Measurements from ENCODE around the gene ARAP1. TPM values are rescaled to one million over a fixed set of nuclear protein-coding genes. Genes with fewer than 3 reads are reported as not detected.

The ARAP1 gene
- total and polyA plus RNA-seq, 2 of the 8 experiments (the other 6 are each of a cell fraction or from before 2014, with no cell fraction given) = 25.7 to 61.6 TPM

DNA sequence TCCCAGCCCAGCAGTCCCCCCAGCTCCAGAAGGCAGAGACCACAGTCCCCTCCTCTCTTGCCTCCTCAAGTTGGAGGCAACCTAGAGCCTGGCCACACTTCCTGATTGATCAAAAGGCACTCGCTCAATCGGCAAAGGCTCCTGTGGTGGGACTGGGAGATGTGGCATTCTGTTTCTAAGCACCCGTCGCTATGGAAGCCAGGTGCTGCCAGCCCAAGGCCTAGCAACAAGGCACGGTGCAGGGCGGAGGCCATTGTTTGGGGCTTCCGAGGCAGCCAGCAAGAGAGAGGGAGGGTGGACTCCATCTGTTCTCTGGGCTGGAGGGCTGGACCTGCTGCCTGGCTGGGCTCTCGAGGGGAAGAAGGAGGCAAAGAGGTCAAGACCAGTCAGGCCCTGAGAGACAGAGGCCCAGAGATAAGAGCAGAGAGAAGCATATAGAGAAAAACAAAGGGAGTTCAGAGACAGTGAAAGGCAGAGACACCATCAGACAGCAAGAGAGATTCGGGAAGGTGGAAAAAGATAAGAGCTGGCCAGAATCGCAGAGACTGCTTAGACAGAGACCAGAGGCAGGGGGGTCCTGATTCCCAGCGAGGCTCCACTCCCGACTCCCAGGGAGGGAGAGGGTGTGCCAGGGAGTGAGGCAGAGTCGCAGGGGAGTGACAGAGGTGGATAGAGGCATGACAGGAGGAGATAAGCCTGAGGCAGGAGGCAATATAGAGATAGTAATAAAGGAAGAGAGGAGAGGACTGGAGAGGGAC lies 99.2 kb downstream of the ARAP1 start:
- Histone ChIP-seq H2BK12ac (ENCODE audit: low read depth, low read length) (0 out of 2 replicates have a peak overlapping the region, but pooled peaks have one; percentile 39), H3K23ac (ENCODE audit: insufficient read length) (no peak overlapping the region), H2BK20ac (ENCODE audit: low read length) (0 out of 2 replicates have a peak overlapping the region, but pooled peaks have one; percentile 13), H3K36me3 (ENCODE audit: control insufficient read depth in 2 of 4, insufficient read depth in 4 of 4, low read length in 3 of 4) (no peaks in the 10 kb centered on the region), H2AK5ac (ENCODE audit: low read depth, low read length) (peak overlapping the region; percentile 53; the same call in 1 of the 2 replicates), H3K9me3 (ENCODE audit: insufficient read depth in 2 of 2, low read depth in 1 of 2, low read length in 1 of 2) (no peaks in the 10 kb centered on the region), H2BK120ac (replicated peaks; ENCODE audit: low read depth, low read length) (no peak overlapping the region), H3K79me2 (ENCODE audit: control insufficient read depth in 1 of 2, insufficient read depth in 2 of 2, low read length in 2 of 2) (no peaks in the 10 kb centered on the region), H3K9ac (replicated peaks in 1 of 4; ENCODE audit: extremely low read depth in 1 of 4, low read depth in 3 of 4, low read length in 3 of 4) (no peak overlapping the region), H4K91ac (replicated peaks; ENCODE audit: insufficient read length, low read length) (no peak overlapping the region), H3K27ac (ENCODE audit: low read depth, low read length) (no peak overlapping the region), H3K27me3 (replicated peaks in 1 of 4; ENCODE audit: control insufficient read depth in 3 of 4, extremely low read depth in 1 of 4, insufficient read depth in 3 of 4, low read length in 3 of 4) (no peaks in the 10 kb centered on the region; a peak in 1 of 7 replicates), H3K14ac (ENCODE audit: insufficient read length) (no peak overlapping the region), H3K4ac (replicated peaks; ENCODE audit: insufficient read length, low read depth, low read length) (no peak overlapping the region), H3K4me1 (replicated peaks in 1 of 4; ENCODE audit: control insufficient read depth in 3 of 4, insufficient read depth in 4 of 4, low read length in 3 of 4) (peaks cover 0 to 12% (median 7%) of the 10 kb centered on the region in 4 experiments; a peak in 4 of 7 replicates), H4K8ac (ENCODE audit: extremely low read depth, insufficient read depth, low read length) (no peak overlapping the region), H3K4me3 (ENCODE audit: extremely low read depth in 1 of 4, insufficient read depth in 2 of 4, low read depth in 3 of 4, low read length in 4 of 4) (no peak overlapping the region), H3K23me2 (ENCODE audit: low read depth, low read length) (peaks cover 2% of the 10 kb centered on the region; the same call in 1 of the 2 replicates), H3K4me2 (ENCODE audit: insufficient read depth in 1 of 2, low read depth in 2 of 2, low read length in 2 of 2) (peak overlapping the region; percentile 11 to 35; a peak in 2 of 4 replicates), H2BK5ac (ENCODE audit: low read depth, low read length) (no peak overlapping the region), H4K20me1 (replicated peaks in 1 of 2; ENCODE audit: control insufficient read depth in 1 of 2, insufficient read depth in 2 of 2, low read length in 2 of 2) (peaks cover 0 to 2% of the 10 kb centered on the region in 2 experiments), H3K18ac (ENCODE audit: extremely low read depth, low read length) (no peak overlapping the region), H3K56ac (replicated peaks; ENCODE audit: insufficient read length, low read depth, low read length) (no peak overlapping the region), H3K79me1 (ENCODE audit: low read depth, low read length) (no peaks in the 10 kb centered on the region), H4K5ac (ENCODE audit: insufficient read length, low read depth, low read length) (no peak overlapping the region), H2BK15ac (ENCODE audit: low read length) (no peak overlapping the region), H2AFZ (ENCODE audit: low read length) (0 out of 2 replicates have a peak overlapping the region, but pooled peaks have one; percentile 48)
- ChIA-PET CTCF (ENCODE audit: partially characterized antibody) (interaction anchor here (1.2 to 39.6 kb wide), 10 partner anchors 9 to 63 kb away, joined by 3 to 624 read pairs (median 14); no protein-coding TSS in a partner anchor), POLR2A (ENCODE audit: partially characterized antibody) (interaction anchor here (2.0 kb wide), 1 partner anchor 28 kb away, joined by 7 read pairs; no protein-coding TSS in a partner anchor)
- FAIRE-seq = peak; percentile 83
- DNase-seq (ENCODE audit: low read depth in 1 of 2, low spot score in 2 of 2) = peak; percentile 21 to 77
- WGBS, 2 experiments (ENCODE audit: extremely low coverage in 1 of 2, insufficient coverage in 1 of 2, insufficient read length in 1 of 2, insufficient replicate concordance in 2 of 2, low coverage in 1 of 2, low lambda C conversion rate in 2 of 2, missing lambda C conversion rate in 1 of 2) = 43% methylated on average over 13 of the region's 13 CpGs; no CpG with 5 or more reads in 1 of the 2 experiments
- TF ChIP-seq ASH2L (IDR thresholded peaks at IDR 0.05; ENCODE audit: low read length) = no peak
- 0 out of 2 replicates have a peak, but pooled peaks have one; percentile 55 for TF ChIP-seq TCF12 (IDR thresholded peaks at IDR 0.05; ENCODE audit: low read depth, low read length)
- TF ChIP-seq JUND (IDR thresholded peaks at IDR 0.05; ENCODE audit: low read length) = no peak
- TF ChIP-seq CTBP2 (IDR thresholded peaks at IDR 0.05; ENCODE audit: borderline replicate concordance, insufficient read depth, insufficient read length, low read length) = no peak
- no peak for TF ChIP-seq SRF (IDR thresholded peaks at IDR 0.05; ENCODE audit: low read depth, low read length)
- no peak for TF ChIP-seq POLR2A (IDR thresholded peaks at IDR 0.05; ENCODE audit: control extremely low read depth in 1 of 2, low read depth in 2 of 2, low read length in 2 of 2)
- TF ChIP-seq BACH1 (IDR thresholded peaks at IDR 0.05; ENCODE audit: low read length) = no peak
- no peak for TF ChIP-seq CEBPB (IDR thresholded peaks at IDR 0.05; ENCODE audit: low read depth, low read length)
- TF ChIP-seq ZNF274 (IDR thresholded peaks at IDR 0.05; ENCODE audit: borderline replicate concordance, extremely low read depth, low read length) = no peak
- TF ChIP-seq TAF1 (IDR thresholded peaks at IDR 0.05; ENCODE audit: low read depth, low read length) = no peak
- no peak for TF ChIP-seq CHD2 (IDR thresholded peaks at IDR 0.05; ENCODE audit: low read length)
- no peak for TF ChIP-seq CBX8 (IDR thresholded peaks at IDR 0.05; ENCODE audit: borderline replicate concordance, low read depth, low read length)
- TF ChIP-seq RNF2 (IDR thresholded peaks at IDR 0.05; ENCODE audit: borderline replicate concordance, low read depth, low read length, missing control alignments, poor library complexity, severe bottlenecking) = no peak

Measured in H1 (cell line).